Fibroblast of skin of right biceps (primary cell): ENCODE data around the gene CSMD2.

Experiments used
- DNase-seq: peaks from one replicate; pipeline ENCODE4 v3.0.0-alpha.2; 2013

Gene CSMD2

DNA sequence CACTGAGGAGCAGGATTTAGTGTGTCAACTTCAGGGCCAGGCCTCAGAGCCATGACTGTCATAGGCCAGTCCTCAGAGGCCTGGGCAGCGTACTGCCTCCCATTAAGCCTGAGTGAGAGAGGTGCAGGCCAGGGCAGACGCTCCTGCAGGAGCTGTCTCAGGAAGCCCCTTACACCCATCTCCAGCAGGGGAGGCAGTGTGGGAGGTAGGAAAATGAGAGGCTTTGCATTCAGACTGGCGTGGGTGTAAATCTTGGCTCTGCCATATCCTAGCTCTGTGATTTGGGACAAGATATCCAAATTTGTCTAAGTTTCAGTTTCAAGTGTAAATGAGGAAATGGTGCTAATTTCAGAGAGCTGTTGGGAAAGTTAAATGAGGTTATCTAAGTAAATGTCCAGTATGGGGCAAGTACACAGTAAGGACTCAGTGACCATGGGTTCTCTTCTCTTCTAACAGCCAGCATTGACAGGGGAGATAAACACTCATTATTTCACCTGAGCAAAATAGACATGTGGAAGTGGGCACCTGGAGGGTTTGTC, 508.5 kb downstream of the CSMD2 start:
- DNase-seq, result no peak

DNA sequence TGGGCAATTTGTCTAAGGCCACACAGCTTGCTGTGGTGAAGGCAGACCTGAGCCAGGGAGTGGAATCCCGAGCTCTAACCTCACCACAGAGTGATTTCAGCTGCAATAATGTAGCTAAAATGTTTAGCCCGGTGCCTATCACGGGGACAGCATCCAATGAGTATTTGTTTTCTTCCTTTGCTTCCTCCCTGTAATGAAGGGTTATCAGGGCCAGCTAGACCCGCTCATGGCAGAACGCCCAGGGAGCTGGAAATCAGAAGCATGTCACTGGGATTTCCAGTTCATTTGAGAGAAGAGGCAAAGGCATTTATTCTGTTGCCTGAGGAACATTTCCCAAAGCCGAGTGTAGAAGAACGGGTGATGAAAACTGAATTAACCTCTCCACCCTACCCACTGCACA, 509.5 kb downstream of the CSMD2 start:
- no peak for DNase-seq

DNA sequence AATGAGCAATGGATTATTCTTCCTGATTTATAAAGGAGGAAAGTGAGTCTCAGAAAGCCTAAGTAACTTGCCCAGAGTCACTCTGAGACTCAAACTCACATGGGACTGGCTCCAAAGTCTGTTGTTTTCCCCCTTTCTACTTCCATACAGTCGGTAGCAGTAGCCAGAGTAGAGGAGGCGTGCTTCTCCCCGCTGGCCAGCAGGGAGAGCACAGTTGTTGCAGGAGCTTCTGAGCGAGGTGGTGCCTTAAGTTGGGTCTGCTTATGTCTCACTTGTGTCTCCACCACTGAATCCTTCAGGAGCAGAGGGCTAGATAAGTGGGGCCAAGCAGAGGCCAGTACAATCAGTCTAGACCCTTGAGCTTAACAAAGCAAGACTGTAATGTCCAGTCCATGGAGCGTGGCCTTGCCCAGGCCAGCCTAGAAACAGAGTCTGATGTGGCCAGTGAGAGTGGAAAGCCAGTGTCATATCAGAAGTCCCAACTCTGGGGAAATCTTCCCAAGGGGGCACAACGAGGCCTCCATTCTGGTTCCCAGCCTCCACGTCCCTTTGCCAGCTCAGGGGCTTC, 510.7 kb downstream of the CSMD2 start:
- peak; percentile 40 for DNase-seq

DNA sequence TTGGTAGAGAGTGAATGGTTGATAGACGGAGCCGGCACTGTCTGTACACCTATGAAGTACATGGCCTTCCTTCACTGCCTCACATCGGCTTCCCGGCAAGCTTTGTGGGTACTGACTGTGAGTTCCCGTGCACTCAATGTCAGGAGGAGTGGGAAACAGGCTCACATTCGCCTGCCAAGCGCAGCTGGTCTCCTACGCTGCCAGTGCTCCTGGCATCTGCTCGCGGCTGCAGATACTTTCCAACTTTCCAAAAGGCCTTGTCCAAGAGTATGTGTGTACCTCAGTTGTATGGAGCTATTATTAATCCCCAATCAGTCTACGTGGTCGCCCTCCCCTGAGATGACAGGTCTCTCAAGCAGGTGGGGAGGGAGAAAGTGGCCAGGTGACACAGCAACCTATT, 511.8 kb downstream of the CSMD2 start:
- DNase-seq, result no peak

DNA sequence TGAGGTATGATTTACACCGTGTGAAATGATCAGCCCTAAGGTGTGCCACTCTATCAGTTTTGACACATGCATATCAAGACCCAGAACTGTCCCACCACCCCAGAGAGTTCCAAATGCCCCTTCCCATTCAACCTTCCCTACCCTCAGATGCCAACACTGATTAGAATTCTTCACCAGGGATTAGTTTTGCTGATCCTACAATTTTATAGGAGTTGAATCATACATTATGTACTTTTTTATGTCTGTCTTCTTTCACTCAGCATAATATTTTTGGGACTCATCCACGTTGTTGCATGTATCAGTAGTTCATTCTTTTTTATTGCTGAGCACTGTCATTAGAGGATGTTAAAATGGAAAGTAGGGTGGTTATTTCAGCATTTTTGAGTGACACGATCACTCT, 514.3 kb downstream of the CSMD2 start:
- no peak for DNase-seq

DNA sequence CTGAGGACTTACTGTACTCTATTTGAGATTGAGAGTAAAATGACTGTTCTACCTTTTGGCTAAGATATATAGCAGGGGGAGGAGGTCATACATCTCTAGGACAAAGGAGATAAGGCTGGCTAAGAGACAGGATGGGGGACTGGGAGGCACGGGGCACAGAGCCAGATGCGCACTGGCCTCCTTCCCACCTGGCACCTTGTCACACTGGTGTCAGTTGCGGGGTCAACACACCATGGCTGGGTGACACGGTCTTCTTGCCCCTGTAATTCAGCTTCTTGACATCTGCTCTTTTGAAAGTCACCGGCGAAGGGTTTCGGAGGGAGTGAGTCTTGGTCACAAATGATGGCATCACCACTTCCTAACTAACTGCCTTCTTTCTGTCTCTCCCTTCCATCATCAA, 515.3 kb downstream of the CSMD2 start:
- no peak for DNase-seq

DNA sequence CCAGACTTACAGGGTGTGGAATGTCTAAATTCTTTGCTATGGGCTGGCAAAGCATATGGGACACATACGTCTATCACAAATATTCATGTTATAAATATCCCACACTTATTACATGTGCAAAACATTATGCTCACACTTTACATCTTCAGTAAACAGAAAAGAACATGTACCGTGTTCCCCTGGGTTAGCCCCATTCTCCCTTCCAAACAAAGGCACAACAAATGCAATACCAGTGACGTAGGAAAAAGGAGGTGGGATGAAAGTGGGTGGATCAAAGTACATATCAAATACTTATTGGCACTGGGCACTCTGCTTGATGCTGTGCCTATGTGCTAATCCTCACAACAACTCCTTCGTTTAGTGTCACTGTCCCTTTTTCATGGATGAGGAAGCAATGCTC, 521.8 kb downstream of the CSMD2 start:
- DNase-seq, result no peak

DNA sequence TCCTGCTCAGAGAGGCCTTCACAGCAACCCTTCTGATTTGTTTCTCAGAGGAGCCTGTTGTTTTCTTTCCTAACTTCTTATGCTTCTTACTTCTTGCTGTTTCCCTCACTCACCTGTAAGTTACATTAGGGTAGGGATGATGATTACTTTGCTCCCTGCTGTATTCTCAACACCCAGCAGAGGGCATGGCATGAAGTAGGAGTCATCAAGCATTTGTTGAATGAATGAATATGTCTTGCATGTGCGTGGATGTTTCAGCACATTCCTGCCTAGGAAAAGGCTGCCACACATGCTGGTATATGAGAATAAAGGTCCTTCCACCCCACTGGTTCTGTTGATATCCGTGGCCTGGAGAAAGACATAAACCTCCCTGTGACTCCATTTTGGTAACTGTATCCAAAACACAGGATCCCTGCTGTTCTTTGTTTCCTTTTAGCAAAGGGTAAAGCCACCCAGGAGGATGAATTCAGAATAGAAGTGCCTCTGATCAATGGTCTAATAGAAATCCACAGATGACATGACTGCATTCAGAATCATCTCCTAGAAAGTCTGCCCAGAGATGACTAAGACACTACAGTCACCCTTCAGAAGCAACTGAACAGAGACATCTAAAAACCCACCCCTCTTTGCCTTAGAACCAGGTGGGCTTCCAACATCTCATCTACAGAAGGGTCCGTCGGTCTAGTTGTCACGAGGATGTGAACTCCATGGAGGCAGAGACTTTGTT, 523.8 kb downstream of the CSMD2 start:
- DNase-seq, result peak; percentile 43

DNA sequence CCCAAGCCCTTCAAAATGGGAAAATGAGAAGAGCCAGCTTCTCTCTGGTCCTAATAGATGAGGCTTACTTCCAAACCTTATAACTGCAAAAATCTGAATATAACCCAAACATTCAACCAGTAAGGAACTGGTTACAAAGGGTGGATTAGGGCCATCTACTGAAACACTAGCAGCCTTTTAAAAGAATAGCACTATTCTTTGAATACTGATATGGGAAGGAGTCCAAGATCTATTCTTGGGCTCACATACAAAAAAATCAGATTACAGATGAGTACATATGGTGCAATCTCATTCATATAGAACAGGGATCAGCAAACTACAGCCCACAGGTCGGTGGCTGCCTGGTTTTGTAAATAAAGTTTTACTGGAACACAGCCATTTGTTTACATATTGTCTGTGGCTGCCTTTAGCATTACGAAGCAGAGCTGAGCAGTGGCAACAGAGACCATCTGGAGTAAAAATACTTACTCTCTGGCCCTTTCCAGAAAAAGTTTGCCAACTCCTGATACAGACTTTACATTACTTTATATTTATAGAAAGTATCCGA, 524.8 kb downstream of the CSMD2 start:
- no peak for DNase-seq

DNA sequence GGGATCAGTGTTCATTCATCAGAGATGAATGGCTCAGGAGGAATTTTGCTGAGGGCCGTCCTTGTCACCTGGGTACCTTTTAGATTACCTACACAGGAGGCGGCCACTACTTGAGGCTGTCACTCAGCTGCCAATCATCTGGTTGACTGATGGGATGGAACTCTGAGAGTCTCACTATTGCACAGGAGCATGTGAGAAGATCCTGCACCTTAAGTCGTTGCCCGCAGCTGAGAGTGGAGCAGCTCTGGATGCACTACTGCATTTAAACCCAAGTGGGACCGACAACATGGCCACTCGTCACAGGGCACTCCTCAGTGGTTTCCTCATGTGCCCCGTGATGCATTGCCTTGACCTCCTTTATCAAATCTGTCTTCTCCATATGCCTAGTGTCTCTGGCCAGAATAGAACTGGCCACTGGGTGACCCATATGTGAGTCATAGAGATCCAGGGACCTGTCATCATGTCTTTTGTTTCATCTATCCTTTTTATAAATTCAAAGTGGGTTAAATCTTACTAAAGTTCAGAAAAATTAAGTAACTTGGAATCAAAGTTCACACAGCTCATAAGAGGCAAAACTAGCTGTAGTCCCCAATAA, 527.1 kb downstream of the CSMD2 start:
- DNase-seq, result no peak

DNA sequence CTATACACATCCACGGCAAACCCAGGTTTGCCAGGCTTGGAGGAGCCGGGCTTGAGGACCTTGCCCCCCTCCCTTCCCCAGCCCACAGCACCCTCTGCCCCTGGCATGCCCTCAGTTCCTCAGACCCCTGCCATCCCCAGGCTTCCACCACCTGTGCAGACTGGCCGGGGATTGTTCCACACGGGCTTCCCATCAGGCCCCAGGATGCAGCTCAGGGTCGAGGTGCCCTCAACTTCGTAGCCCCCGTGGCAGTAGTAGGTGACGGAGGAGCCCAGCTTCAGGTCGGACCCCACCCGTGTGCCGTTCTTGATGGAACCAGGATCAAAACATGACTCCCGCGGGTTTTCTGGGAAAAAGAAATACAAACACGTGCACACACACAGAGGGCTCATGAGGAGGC, 528.8 kb downstream of the CSMD2 start:
- no peak for DNase-seq

DNA sequence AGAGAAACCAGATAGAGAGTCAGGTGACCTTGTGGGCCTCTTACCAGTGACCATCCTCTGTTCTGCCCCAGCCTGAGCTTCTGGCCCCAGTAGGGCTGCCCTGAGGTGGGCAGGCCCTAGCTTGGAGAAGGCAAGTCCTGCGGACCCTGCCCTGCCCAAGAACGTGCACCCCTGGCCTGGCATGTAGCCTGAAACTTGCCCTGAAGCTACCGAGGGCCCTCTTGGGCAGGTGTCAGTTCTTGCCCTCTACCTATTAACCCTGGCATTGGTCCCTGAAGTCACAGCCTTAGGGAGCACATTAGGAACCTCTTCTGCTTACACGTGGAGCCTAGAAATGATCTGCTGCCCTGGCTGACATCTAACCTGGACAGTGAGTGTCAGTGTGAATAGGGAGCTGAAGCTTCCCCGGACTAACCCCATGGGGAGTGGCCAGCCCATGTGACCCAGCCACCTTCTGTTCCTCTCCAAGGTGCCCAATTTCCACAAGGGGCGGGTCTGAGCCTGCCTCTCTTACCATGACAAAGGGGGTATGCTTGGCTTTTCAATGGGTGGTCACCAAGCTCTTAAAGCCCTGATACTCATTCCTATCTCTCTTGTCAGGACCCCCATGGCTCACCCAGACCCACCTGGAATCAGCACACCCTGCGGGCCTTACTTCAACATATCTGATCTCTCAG, 529.6 kb downstream of the CSMD2 start:
- DNase-seq, result no peak

DNA sequence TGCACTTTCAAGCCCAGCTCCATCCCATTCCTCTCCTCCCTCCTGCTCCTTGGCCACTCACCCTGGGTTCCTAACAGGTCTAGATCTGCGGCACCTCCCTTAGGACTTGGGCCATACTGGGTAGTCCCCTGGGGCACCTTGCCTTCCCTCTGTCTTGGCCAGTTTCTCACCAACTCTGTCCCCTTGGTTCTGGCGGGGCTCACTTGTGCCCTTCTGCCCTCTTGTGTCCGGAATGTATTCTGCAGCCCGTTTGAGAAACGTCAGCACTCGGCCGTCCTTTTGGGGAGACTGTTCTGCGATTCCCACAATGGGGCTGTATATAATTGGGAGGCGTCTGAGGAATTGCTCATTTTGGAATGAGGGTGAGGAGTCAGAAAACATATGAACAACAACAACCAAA, 530.2 kb downstream of the CSMD2 start:
- peak; percentile 46 for DNase-seq

DNA sequence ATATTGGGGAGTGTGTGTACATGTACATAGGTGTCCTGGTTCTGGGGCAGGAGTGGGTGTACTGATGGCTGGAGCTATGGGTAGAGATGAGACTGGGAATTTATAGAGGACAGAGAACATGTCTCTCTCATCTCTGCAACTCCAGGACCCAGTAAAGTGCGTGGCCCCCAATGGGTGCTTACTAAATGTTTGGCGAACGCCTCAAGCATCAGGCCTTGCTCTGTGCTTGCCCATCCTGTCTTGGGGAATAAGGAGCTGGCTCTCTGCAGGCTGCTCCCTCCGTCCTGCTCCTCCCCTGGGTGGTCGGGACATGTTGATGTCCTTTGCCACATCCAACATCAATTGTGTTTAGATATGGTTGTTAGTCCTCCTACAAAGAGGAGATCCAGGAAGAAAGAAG, 530.9 kb downstream of the CSMD2 start:
- no peak for DNase-seq

DNA sequence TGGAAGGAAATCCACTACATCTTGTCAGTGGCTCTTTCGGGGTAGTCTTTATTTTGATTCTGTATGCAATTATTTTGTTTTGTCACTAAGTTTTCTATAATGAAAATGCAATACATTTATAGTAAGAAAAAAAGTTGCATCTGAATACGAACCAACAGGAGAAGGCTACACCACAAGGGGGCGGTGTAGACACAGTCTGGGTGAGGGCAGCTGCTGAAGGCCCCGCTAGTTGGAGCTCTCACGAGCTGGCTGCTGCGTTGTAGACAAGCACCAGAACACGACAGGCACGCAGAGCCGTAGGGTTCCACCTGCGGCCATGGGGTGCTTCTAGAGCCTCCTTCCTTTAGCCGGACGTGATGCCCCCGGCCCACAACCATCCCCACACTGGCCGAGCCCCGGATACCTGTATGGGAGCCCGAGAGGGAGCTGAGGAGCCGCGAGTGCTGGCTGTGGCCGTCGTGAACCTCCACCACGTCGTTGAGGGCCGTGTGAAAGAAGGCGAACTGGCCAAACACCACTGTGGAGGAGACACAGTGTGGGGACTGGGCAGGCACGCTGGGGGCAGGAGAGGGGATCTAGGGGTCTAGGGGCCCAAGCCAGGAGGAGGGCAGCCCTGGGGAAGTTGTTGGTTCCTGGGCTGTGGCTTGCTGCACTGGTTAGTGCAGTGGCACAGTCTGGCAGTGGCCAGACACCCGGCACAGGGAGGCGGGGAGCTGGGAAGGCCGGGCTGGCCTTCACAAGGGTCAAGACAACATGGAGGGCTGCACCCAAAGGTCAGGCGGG, 531.8 kb downstream of the CSMD2 start:
- peak; percentile 83 for DNase-seq

DNA sequence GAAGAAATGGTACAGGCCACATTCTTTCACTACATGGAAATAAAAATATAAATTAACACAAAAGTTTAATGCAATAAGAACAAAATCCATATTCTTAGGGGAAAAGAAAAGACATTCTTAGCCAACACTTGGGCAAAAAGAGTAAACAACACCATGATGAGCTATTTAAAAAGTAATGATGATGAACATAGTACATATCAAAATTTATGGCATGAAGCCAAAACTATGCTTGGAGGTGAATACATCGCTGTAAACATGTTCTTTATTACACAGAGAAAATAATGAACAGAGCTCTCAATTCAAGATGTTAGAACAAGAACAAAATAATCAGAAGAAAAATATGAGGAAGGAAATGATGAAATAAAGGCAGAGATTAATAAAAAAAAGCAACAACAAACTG, 534.3 kb downstream of the CSMD2 start:
- no peak for DNase-seq

DNA sequence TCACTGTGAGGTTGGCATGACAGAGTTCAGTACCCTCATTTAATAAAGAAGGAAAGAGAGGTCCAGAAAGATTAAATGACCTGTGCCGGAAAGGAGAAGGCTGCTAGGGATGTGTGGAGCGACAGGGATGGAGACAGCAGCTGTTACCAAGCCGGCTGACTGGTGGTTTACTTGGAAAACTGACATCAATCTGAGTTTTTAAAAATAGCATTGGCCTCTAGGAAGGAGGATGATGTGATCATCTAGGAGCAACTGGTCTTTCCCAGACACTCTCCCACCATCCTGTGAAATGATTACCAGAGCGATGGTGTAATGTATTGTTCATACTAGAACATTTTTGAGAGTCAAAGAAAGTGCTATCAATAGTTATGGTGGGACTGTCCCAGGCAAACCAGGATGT, 538.2 kb downstream of the CSMD2 start:
- DNase-seq, result no peak

DNA sequence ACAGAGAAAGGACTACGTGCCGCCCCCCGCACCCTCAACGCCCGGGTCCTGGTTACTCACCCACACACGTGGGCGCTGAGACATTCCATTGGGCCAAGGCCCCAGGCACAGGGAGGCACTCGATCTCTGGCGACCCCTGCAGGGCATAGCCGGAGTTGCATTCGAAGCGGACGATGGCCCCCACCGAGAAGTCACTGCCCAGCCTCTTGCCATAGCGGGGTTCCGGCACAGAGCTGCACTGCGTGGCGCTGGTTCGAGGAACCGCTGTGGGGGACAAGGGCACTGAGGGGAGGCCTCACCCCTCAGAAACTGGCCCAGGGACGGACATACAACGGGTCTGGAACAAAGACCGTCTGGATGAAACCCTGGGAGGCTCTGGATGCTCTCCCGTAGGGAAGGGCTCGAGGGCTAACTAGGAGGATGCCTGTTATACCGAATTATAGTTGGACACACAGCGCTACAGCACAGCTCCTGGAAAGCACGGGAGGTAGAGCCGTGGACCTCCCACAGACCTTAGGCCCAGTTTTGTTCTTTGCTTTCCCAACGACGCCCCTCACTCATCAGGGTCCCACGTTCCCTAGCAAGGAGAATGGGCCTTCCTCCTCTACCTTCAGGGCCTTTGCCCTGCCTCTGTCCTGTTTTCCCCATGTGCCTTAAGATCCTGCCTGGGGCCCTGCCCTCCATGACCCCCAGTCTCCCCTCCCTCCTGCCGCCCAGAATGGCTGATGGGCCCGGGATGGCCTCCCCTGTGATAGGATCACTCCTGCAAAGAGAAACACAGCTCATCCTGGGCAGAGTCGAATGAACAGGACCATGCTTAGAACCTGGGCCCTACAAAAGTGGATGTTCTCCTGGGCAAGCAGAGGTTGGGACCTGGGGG, 539.8 kb downstream of the CSMD2 start:
- DNase-seq, result no peak

DNA sequence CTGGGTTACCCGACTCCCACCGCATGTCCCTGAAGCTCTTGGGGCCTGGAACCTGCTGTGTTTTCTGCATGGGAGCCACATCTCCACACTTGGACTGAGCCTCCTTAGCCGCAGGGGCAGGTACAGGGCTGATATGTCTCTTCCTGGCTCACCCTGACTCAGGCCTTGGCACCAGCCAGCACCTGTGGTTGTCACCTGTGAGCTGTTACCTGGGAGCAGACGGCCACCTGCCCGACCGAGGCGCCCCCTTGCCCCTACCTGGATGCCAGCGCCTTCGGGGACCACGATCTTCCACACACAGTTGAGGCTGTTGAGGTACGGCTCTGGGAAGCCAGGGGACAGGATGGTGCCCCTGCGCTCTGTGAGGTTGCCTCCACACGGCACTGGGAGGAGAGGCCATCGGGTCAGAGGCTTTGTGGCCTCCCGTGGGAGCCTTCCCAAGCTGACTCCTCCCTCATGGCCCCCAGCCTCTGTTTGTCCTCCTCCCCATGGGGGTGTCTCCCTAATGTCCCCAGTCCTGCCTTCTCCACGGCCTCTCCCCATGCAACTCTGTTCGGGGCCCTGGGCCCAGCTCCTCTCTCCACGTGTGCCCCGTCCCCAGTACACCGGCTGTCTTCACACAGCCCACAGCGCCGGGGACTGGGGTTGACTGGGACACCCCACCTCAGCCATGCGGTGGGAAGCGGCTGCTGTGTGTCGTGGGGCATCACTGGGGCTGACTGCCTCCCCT, 540.6 kb downstream of the CSMD2 start:
- no peak for DNase-seq

DNA sequence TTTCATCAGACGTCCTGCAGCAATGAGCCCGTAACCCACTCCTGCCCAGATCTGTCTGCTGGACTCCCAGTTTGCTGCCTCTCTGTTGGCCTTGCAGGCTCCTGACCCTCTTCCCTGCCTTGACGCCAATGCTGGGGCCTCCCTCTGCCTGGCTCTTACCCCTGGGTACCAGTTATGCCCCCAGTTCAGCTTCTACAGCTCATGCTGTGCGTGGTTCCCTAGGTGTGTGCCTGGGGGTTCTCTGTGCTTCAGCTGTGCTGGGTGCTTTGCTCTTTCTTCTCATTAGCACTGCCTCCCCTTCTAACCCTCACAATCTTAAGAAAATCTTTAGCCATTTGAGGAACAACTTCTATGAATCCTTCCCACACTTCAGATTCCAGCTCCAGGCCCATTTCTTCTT, 541.2 kb downstream of the CSMD2 start:
- DNase-seq, result no peak

DNA sequence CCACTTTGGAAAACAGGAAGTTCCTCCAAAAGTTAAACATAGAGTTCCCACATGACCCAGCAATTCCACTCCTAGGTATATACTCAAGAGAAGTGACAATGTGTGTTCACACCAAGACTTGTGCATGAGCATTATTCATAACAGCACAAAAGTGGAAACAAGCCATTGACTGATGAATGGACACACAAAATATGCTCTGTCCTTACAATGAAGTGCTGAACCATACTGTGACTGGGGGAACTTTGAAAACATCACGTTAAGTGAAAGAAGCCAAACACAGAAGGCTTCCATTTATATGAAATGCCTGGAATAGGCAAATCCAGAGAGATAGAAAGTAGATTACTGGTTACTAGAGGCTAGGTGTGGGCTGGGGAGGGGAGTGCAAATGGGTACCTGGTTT, 542.3 kb downstream of the CSMD2 start:
- no peak for DNase-seq
